ENCODE results near the gene ANKDD1B. TPM values are rescaled to one million over a fixed set of nuclear protein-coding genes. Genes with fewer than 3 reads are reported as not detected.

The ANKDD1B gene
- total RNA-seq, 1 donor from 2014 or later: not detected

DNA sequence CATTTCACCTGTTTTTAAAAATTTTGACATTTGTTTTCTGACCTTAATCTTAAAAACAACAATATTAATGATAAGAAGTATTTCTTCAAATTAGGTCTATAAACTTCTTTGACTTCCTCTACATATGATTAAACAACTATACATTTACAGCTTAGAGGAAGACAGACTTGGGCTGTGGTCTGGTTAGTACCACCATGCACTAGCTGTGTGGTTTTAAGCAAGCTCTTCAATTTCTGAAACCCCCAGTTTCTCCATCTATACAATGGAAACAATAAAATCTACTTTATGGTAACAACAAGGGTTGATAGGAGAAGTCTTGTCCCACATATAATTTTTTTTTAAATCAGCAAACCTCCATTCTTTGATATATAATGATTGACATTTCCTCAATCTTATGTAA lies 15.7 kb downstream of the ANKDD1B start:
- no peak for DNase-seq (ENCODE audit: low spot score in 2 of 2)
- TF ChIP-seq, protein P1, sequence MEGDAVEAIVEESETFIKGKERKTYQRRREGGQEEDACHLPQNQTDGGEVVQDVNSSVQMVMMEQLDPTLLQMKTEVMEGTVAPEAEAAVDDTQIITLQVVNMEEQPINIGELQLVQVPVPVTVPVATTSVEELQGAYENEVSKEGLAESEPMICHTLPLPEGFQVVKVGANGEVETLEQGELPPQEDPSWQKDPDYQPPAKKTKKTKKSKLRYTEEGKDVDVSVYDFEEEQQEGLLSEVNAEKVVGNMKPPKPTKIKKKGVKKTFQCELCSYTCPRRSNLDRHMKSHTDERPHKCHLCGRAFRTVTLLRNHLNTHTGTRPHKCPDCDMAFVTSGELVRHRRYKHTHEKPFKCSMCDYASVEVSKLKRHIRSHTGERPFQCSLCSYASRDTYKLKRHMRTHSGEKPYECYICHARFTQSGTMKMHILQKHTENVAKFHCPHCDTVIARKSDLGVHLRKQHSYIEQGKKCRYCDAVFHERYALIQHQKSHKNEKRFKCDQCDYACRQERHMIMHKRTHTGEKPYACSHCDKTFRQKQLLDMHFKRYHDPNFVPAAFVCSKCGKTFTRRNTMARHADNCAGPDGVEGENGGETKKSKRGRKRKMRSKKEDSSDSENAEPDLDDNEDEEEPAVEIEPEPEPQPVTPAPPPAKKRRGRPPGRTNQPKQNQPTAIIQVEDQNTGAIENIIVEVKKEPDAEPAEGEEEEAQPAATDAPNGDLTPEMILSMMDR (IDR thresholded peaks at IDR 0.05): no peak
- H3K4me3 ChIP-seq: no peak overlapping the region
- no peaks in the 10 kb centered on the region for H3K27me3 ChIP-seq
- intact Hi-C loops (cut with DNase I): no loop called here
- H3K36me3 ChIP-seq: no peaks in the 10 kb centered on the region
- no peak overlapping the region for H3K27ac ChIP-seq
- H3K4me1 ChIP-seq: no peaks in the 10 kb centered on the region
- H3K9me3 ChIP-seq: no peaks in the 10 kb centered on the region

DNA sequence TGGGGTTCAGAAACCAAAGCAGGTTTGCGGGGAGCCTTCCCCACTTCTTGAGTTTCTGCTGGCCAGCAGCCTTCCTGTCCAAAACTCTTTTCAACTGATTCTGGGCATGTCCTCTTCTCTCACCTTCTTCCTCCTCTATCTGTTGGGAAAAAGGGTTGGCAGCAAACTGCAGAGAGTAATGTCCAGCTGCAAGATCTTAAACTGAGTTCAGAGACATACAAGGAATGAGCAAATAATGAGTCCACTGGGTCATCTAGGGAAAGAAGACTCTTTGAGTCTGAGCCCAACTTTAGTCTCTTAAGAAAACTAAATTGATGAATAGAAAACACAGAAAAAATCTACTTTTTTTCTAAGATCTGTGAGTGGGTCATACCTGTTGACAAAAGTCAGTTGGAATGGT lies 16.5 kb downstream of the ANKDD1B start:
- H3K9me3 ChIP-seq: no peaks in the 10 kb centered on the region
- H3K4me1 ChIP-seq: no peaks in the 10 kb centered on the region
- DNase-seq (ENCODE audit: low spot score in 2 of 2): no peak
- H3K36me3 ChIP-seq: no peaks in the 10 kb centered on the region
- H3K27me3 ChIP-seq: no peaks in the 10 kb centered on the region
- intact Hi-C loops (cut with DNase I): no loop called here
- no peak overlapping the region for H3K27ac ChIP-seq
- TF ChIP-seq, protein P1 (IDR thresholded peaks at IDR 0.05): no peak
- no peak overlapping the region for H3K4me3 ChIP-seq

DNA sequence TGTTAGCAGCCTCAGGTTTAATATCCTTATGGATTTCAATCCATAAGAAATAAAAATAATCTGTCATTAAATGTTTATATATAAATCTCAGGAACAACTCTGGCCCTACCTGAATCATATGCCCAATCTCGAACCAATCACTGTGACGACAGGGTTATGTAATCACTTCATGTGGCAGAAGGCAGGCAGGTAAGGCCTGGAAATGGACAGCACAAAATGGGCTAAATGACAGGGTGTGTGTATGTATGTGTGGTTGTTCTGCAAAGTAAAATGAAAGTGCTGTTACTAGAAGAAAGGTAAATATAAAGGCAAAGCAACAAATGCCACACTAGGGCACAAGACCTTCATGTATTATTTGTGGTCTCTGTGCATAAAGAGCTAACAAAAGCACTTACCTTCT lies 19.6 kb downstream of the ANKDD1B start:
- Histone ChIP-seq H3K4me1 (no peaks in the 10 kb centered on the region), H3K36me3 (no peaks in the 10 kb centered on the region), H3K4me3 (no peak overlapping the region), H3K9me3 (no peaks in the 10 kb centered on the region), H3K27me3 (no peaks in the 10 kb centered on the region), H3K27ac (no peak overlapping the region)
- DNase-seq (ENCODE audit: low spot score in 2 of 2): no peak
- TF ChIP-seq, protein P1 (IDR thresholded peaks at IDR 0.05): no peak
- intact Hi-C loops (cut with DNase I): no loop called here

DNA sequence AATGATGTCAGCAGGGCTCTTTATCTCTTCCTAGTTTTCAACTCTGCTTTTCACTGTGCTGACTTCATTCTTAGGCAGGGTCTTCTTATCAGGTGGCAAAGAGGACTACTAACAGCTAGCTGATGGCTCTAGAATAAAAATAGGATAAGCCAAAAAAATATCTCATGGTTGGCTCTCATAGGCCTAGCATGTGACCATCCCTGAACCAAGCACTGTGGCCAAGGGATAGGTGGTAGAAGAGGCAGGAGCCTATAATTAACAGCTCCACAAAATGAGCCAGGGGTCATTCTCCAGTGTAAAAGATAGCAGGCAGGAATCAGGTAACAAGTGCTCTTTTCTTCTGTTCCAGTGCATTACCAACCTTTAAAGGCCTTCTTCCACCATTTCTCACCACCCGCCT lies 21.1 kb downstream of the ANKDD1B start:
- intact Hi-C loops (cut with DNase I): no loop called here
- H3K27me3 ChIP-seq: no peaks in the 10 kb centered on the region
- no peaks in the 10 kb centered on the region for H3K4me1 ChIP-seq
- no peak overlapping the region for H3K4me3 ChIP-seq
- TF ChIP-seq, protein P1 (IDR thresholded peaks at IDR 0.05): no peak
- H3K9me3 ChIP-seq: no peaks in the 10 kb centered on the region
- no peaks in the 10 kb centered on the region for H3K36me3 ChIP-seq
- DNase-seq (ENCODE audit: low spot score in 2 of 2): no peak
- no peak overlapping the region for H3K27ac ChIP-seq

DNA sequence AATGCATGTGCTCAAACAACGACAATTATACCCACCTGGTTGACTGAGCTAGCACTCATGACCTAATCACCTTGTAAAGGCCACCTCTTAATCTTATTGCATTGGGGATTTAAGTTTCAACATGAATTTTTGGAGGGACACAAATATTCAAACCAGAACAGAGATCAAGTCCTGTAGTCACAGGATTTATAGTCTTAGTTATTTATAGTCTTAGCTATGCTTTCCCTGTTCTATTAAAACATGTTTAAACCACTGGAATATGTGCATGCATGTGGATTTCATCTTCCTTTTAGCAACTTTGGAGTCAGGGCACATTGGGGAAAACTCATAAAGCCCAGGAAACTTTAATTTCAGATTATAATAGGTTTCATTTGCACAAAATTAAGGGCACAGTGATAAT lies 26.7 kb downstream of the ANKDD1B start:
- H3K9me3 ChIP-seq: no peaks in the 10 kb centered on the region
- H3K36me3 ChIP-seq: no peaks in the 10 kb centered on the region
- no peak overlapping the region for H3K4me3 ChIP-seq
- H3K27ac ChIP-seq: no peak overlapping the region
- intact Hi-C loops (cut with DNase I): no loop called here
- DNase-seq (ENCODE audit: low spot score in 2 of 2): no peak
- no peaks in the 10 kb centered on the region for H3K27me3 ChIP-seq
- no peaks in the 10 kb centered on the region for H3K4me1 ChIP-seq
- TF ChIP-seq, protein P1 (IDR thresholded peaks at IDR 0.05): no peak
